ENCODE data around the gene C19orf44.

GRCh38 chr19:16562608-16563025 is 66.4 kb downstream of the C19orf44 start:
- TF ChIP-seq POLR2AphosphoS5 (IDR thresholded peaks at IDR 0.05) (no peak), POLR2A (IDR thresholded peaks at IDR 0.05) (no peak), EP300 (IDR thresholded peaks at IDR 0.05) (no peak)
- TF ChIP-seq, protein P1, sequence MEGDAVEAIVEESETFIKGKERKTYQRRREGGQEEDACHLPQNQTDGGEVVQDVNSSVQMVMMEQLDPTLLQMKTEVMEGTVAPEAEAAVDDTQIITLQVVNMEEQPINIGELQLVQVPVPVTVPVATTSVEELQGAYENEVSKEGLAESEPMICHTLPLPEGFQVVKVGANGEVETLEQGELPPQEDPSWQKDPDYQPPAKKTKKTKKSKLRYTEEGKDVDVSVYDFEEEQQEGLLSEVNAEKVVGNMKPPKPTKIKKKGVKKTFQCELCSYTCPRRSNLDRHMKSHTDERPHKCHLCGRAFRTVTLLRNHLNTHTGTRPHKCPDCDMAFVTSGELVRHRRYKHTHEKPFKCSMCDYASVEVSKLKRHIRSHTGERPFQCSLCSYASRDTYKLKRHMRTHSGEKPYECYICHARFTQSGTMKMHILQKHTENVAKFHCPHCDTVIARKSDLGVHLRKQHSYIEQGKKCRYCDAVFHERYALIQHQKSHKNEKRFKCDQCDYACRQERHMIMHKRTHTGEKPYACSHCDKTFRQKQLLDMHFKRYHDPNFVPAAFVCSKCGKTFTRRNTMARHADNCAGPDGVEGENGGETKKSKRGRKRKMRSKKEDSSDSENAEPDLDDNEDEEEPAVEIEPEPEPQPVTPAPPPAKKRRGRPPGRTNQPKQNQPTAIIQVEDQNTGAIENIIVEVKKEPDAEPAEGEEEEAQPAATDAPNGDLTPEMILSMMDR (IDR thresholded peaks at IDR 0.05) = no peak
